G401.6 (cell line): Measurements from ENCODE around the gene KCNH8.
"Not testable (repeated sequence)": the region's sequence is repeated elsewhere in the genome, so short reads cannot be mapped to it uniquely, and the experiment has no call there.

Experiments
- FAIRE-seq: peaks from 2 replicates; lab custom pipeline; 2012; peaks lifted over from hg19 to GRCh38; lab: Jason Lieb, UNC

KCNH8 gene

GRCh38 chr3:19147905-19148767 is at the start of gene KCNH8:
Gene KCNH8 (plus strand): TSS chr3:19148510. CDS start chr3:19148720, 210 bp downstream.
- FAIRE-seq = no peak

- not testable (repeated sequence) for FAIRE-seq
Measured at GRCh38 chr3:19102654-19103290, 45.5 kb upstream of the KCNH8 start.

GRCh38 chr3:19103510-19103909 is 44.8 kb upstream of the KCNH8 start:
- no peak for FAIRE-seq

- no peak for FAIRE-seq
Measured at GRCh38 chr3:19104459-19104858, 43.9 kb upstream of the KCNH8 start.

- no peak for FAIRE-seq
Measured at GRCh38 chr3:19105826-19106225, 42.5 kb upstream of the KCNH8 start.

- FAIRE-seq = no peak
Measured at GRCh38 chr3:19106307-19106706, 42.0 kb upstream of the KCNH8 start.

- FAIRE-seq = no peak
Measured at GRCh38 chr3:19107719-19108118, 40.6 kb upstream of the KCNH8 start.

- FAIRE-seq = no peak
Measured at GRCh38 chr3:19110335-19110895, 37.9 kb upstream of the KCNH8 start.

GRCh38 chr3:19114461-19114860 is 33.8 kb upstream of the KCNH8 start:
- no peak for FAIRE-seq

GRCh38 chr3:19116239-19116638 is 32.1 kb upstream of the KCNH8 start:
- no peak for FAIRE-seq

- FAIRE-seq = no peak
Measured at GRCh38 chr3:19124752-19125151, 23.6 kb upstream of the KCNH8 start.

- FAIRE-seq = no peak
Measured at GRCh38 chr3:19139863-19140262, 8.4 kb upstream of the KCNH8 start.

- FAIRE-seq = no peak
Measured at GRCh38 chr3:19146685-19147650, 1.3 kb upstream of the KCNH8 start.

GRCh38 chr3:19148768-19149091 is 420 bp downstream of the KCNH8 start:
- FAIRE-seq = no peak

GRCh38 chr3:19149368-19149767 is 1.1 kb downstream of the KCNH8 start:
- FAIRE-seq = no peak

GRCh38 chr3:19151171-19151570 is 2.9 kb downstream of the KCNH8 start:
- FAIRE-seq = no peak

- FAIRE-seq = no peak
Measured at GRCh38 chr3:19154693-19155250, 6.5 kb downstream of the KCNH8 start.

GRCh38 chr3:19155375-19155774 is 7.1 kb downstream of the KCNH8 start:
- FAIRE-seq = no peak

GRCh38 chr3:19159966-19160635 is 11.8 kb downstream of the KCNH8 start:
- no peak for FAIRE-seq

- FAIRE-seq = no peak
Measured at GRCh38 chr3:19165654-19166053, 17.3 kb downstream of the KCNH8 start.

- FAIRE-seq = no peak
Measured at GRCh38 chr3:19171794-19172193, 23.5 kb downstream of the KCNH8 start.
